Kidney epithelial cell (primary cell): ENCODE results near the gene TSC22D2. TPM values are rescaled to one million over a fixed set of nuclear protein-coding genes. Genes with fewer than 3 reads are reported as not detected.

ENCODE experiments used
- DNase-seq: peaks from one replicate; pipeline ENCODE4 v3.0.0-alpha.2; 2010; ENCODE audit warnings: low read depth
- H3K27me3 ChIP-seq: 2 replicates; pipeline ENCODE4 v1.6.0; 2011; ENCODE audit warnings: low read length; ENCODE audit not compliant: control insufficient read depth, insufficient read depth
- H3K36me3 ChIP-seq: 2 replicates; pipeline ENCODE4 v1.5.1; 2011; ENCODE audit warnings: low read length; ENCODE audit not compliant: control insufficient read depth, insufficient read depth
- H3K4me3 ChIP-seq: 2 replicates; pipeline ENCODE4 v1.5.1; 2011; ENCODE audit warnings: low read depth, mild to moderate bottlenecking, control low read depth, low read length
- total RNA-seq: library from RNA; depleted of rRNA; stranded (reverse); fragments of >200 nt; gene quantifications from 2 replicates; pipeline ENCODE4 v1.2.3, GENCODE V29; 2015
- TF ChIP-seq, protein P1 (sequence below): IDR thresholded peaks from 2 replicates; pipeline ENCODE4 v1.5.1; 2011; ENCODE audit warnings: mild to moderate bottlenecking, moderate library complexity, low read length, control low read depth, inconsistent platforms; ENCODE audit not compliant: insufficient read depth, poor library complexity, severe bottlenecking

Gene TSC22D2
- total RNA-seq, 1 donor from 2014 or later = 13.3 TPM

DNA sequence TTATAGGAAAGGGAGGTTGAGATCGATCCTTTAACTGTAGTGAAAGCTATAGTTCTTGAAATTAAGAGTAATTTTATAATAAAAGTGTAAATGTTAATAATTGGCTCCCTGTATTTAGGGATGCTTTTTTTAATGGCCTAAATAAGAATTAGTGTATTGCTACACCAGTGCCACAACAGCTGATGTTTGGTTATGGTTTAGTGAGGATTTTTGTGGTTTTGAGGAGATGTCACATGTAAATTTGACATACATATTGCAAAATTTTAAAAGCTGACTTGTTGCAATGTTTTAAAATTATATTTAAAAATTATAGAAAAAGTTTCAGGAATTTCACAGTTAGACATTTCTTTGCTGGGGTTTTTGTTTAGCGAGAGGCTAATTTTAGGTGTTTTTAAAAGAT is 3.9 kb downstream of the TSC22D2 start:
- Histone ChIP-seq H3K4me3 (peak overlapping the region; percentile 84), H3K36me3 (peaks cover 4% of the 10 kb centered on the region), H3K27me3 (no peaks in the 10 kb centered on the region)
- DNase-seq = no peak
- TF ChIP-seq, protein P1, sequence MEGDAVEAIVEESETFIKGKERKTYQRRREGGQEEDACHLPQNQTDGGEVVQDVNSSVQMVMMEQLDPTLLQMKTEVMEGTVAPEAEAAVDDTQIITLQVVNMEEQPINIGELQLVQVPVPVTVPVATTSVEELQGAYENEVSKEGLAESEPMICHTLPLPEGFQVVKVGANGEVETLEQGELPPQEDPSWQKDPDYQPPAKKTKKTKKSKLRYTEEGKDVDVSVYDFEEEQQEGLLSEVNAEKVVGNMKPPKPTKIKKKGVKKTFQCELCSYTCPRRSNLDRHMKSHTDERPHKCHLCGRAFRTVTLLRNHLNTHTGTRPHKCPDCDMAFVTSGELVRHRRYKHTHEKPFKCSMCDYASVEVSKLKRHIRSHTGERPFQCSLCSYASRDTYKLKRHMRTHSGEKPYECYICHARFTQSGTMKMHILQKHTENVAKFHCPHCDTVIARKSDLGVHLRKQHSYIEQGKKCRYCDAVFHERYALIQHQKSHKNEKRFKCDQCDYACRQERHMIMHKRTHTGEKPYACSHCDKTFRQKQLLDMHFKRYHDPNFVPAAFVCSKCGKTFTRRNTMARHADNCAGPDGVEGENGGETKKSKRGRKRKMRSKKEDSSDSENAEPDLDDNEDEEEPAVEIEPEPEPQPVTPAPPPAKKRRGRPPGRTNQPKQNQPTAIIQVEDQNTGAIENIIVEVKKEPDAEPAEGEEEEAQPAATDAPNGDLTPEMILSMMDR = no peak

DNA sequence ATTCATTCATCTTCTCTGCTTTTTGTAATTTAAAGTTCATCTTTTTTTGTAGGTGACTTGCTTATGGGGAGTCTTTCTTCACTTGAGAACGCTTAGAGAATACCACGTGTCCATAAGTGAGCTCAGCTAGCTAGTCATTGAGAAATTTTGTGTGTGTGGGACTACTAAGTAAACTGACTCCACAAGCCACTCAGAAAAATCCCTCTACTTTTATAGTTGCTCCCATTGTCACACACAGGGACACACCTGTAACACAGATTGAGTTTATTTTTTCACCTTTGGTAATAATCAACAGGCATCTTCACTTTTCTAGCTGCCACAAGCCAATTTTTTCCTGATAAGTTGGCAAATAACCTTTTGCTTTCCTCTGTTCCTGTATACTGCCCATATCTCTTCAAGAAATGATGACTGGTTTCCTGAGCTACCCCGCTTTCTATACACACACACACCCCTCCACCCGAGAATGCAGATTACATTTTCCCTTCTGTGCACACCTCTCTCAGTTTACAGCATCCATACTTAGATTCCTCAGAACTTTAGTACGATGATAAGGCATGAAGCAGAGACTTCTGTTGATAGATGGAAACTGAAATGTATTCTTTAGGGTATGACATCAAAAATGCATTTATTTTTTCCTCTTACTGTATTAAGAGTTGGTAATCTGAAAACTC is 4.6 kb downstream of the TSC22D2 start:
- TF ChIP-seq, protein P1 = no peak
- no peak for DNase-seq
- Histone ChIP-seq H3K36me3 (peaks cover 4% of the 10 kb centered on the region), H3K4me3 (peak overlapping the region; percentile 84), H3K27me3 (no peaks in the 10 kb centered on the region)

DNA sequence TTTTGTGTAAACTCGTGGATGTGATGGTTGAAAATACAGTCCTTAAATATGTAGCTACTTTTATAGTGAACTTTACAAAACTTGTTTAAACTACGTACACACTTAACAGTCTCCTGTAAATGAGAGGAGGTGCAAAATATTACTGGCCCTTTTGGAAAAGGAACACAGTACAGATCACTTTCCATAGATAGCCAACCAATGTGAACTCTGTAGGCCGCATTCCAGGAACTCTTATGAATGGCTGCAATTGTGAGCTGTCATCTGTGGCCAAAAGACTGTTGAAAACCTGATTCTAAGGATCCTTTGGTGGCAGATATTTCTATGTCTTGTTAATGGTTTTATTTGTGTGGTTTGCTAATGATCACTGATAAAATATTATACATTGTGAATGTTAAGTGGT is 6.2 kb downstream of the TSC22D2 start:
- Histone ChIP-seq H3K36me3 (peaks cover 4% of the 10 kb centered on the region), H3K27me3 (no peaks in the 10 kb centered on the region), H3K4me3 (peak overlapping the region; percentile 15)
- TF ChIP-seq, protein P1 = no peak
- no peak for DNase-seq

DNA sequence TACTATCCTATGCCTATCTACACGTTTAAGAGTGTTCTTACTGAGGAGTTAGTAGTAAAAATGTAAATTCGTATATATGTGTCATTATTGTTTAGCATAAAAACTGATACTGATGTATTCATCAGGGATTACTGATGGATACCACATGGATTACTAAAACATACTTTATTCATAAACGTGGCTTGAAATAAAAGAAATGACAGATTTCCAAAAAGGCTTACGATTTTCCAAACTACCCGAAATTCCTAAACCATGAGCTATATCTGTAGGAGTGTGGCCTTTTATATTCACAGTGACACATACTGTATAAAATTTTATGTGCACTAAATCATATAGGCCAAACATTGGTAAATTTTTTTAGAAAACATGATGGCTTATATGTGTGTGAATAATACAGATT is 6.9 kb downstream of the TSC22D2 start:
- no peak overlapping the region for H3K4me3 ChIP-seq
- peaks cover 4% of the 10 kb centered on the region for H3K36me3 ChIP-seq
- DNase-seq = no peak
- TF ChIP-seq, protein P1 = no peak
- no peaks in the 10 kb centered on the region for H3K27me3 ChIP-seq

DNA sequence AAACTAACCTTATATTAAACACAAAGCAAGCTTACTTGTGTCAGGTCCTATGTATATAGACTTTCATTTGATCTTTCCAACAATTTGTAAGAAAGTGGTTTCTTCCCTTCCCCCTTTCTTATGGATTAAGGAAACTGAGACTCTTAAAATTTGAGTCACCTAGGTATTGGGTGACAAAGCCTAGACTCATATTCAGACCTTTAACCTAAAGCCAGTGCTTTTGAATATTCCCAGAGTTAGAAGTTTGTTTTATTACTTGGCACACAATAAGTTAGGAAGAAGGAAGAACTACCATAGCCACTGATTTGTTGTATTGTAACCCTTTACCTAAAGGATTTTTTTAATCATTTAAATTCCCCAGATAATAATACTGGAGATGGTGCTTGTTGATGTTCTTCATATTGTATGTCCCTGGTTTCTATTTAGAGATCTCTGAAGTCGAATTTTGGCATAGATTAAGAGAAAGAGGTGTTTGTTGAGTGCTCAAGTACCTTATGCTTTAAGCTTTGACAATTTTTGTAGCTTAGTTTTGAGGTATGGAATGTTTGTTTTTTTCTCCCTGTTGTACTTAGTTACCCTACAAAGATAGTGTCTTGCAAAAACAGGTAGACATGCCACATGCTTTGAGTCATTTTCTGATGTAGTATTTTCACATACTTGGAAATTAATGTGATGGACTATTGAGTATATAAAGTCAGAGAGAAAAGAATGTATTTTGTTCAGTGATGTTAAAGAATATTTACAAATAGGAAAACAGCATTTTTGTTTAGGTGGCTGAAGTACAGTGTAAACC is 11.2 kb downstream of the TSC22D2 start:
- no peak for DNase-seq
- Histone ChIP-seq H3K27me3 (no peaks in the 10 kb centered on the region), H3K36me3 (no peaks in the 10 kb centered on the region), H3K4me3 (no peak overlapping the region)
- TF ChIP-seq, protein P1 = no peak
